GM12874 (cell line): ENCODE results near the gene RANBP10.

Source experiments
- TF ChIP-seq, protein P1 (sequence below): IDR thresholded peaks from 2 replicates; pipeline ENCODE4 v1.5.1; 2011; ENCODE audit warnings: low read depth, mild to moderate bottlenecking, control low read depth, low read length, moderate library complexity; ENCODE audit not compliant: insufficient read depth

RANBP10 gene

DNA sequence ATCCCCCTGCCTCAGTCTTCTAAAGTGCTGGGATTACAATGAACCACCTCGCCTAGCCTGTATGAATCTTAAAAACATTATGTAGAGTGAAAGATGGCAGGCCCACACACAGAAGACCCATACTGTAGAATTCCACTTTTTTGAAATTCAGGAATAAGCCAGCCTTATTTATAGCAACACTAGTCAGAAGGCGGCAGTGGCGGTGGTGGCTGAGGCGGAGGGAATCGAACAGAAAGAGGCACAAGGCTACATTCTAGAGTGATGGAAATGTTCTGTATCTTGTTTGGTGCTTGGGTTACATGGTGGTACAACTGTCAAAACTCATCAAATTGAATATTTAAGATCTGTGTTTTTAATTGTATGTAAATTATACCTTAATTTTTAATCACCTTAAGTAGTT is 98.6 kb downstream of the RANBP10 start:
- TF ChIP-seq, protein P1, sequence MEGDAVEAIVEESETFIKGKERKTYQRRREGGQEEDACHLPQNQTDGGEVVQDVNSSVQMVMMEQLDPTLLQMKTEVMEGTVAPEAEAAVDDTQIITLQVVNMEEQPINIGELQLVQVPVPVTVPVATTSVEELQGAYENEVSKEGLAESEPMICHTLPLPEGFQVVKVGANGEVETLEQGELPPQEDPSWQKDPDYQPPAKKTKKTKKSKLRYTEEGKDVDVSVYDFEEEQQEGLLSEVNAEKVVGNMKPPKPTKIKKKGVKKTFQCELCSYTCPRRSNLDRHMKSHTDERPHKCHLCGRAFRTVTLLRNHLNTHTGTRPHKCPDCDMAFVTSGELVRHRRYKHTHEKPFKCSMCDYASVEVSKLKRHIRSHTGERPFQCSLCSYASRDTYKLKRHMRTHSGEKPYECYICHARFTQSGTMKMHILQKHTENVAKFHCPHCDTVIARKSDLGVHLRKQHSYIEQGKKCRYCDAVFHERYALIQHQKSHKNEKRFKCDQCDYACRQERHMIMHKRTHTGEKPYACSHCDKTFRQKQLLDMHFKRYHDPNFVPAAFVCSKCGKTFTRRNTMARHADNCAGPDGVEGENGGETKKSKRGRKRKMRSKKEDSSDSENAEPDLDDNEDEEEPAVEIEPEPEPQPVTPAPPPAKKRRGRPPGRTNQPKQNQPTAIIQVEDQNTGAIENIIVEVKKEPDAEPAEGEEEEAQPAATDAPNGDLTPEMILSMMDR, result no peak

DNA sequence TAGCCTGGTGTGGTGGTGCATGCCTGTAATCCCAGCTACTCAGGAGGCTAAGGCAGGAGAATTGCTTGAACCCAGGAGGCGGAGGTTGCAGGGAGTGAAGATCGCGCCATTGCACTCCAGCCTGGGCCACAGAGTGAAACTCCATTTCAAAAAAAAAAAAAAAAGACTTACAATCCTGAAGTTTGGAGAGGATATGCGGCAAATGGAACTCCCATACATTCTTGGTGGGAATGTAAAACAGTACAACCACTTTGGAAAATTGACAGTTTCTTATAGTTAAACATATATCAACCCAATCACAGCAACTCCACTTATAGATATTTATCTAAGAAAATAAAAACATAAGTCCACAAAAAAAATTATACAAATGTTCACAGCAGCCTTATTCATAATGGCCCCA is 99.2 kb downstream of the RANBP10 start:
- TF ChIP-seq, protein P1, result no peak

DNA sequence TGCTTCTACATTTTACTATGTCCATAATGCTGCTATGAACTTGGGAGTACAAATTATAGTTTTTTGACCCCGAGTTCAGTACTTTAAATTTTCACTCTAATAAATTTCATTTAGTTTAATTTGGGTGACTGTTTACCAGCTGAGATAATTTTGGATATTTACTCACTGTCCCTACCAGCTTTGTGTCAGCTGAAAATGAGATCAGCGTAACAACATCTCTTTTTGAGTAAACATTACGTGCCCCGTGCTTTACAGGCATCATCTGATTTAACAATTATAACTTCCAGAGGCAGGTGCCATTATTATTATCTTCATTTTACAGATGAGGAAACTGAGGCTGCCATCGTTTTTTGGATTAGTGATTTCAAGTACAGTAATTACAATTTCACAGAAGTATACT is 102.2 kb downstream of the RANBP10 start:
- TF ChIP-seq, protein P1, result no peak

DNA sequence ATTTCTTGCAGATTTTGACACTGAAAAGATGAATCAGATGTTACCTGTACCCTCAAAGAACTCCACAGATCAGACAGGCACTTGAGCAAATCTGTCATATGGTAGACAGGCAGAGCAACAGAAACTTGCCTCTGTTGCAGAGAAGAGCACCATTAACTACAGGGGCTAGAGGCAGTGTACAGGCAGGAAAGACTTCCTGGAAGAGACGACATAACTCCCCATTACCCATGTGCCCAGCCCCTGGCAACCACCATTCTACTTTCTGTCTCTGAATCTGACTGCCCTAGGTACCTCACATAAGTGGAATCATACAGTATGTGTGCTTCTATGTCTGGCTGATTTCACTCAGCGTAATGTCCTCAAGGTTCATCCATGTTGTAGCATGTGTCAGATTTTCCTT is 102.7 kb downstream of the RANBP10 start:
- TF ChIP-seq, protein P1, result no peak

DNA sequence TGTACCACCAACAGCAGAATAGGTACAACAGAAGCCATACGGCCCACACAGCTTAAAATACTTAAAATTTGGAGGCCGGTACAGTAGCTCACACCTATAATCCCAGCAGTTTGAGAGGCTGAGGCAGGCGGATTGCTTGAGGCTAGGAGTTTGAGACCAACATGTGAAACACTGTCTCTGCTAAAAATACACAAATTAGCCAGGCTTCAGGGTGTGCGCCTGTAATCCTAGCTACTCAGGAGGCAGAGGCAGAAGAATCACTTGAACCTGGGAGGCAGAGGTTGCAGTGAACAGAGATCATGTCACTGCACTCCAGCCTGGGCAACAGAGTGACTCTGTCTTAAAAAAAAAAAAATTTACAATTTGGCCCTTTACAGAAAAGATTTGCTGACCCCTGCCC is 104.2 kb downstream of the RANBP10 start:
- TF ChIP-seq, protein P1, result no peak

DNA sequence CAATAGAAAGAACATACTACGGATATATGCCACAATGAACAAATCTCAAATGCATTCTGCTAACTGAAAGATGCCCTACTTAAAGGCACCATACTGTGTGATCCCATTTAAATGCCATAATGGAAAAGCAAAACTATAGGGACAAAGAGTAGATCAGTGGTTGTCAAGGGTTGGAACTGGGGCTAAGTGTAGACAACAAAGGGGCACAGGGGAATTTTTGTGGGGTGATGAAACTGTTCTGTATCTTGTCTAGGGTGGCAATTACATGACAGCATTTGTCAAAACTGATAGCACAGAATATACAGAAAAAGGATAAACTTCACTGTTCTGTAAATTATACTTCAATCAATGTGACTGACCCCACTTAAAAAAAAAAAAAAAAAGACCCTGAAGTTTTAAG is 104.9 kb downstream of the RANBP10 start:
- TF ChIP-seq, protein P1, result no peak

DNA sequence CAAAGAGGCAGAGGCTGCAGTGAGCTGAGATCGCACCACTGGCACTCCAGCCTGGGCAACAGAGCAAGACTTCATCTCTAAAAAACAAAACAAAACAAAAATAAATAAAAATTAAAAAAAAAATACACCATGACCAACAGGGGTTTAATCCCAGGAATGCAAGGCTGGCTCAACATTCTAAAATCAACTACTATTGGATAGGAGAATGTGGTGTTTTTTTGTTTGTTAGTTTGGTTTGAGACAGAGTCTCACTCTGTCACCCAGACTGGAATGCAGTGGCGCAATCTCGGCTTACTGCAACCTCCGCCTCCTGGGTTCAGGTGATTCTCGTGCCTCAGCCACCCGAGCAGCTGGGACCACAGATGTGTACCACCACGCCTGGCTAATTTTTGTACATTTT is 107.1 kb downstream of the RANBP10 start:
- TF ChIP-seq, protein P1, result no peak
